Adrenal gland (tissue), 12 donors: ENCODE measurements around the gene ZFP69B. TPM values are rescaled to one million over a fixed set of nuclear protein-coding genes. Genes with fewer than 3 reads are reported as not detected.

Experiments
- DNase-seq, 7 donors: peaks; one replicate each; pipeline ENCODE4 v3.0.0-alpha.2; 2019 to 2020
- H3K27ac ChIP-seq, 5 donors: fragments of 200-600 bp; sonication (generic) in 4 of 5; 1 replicate in 3 of 5; 2 replicates in 2 of 5; pipeline versions ENCODE4 v1.5.1 to v1.8.0; 2016 to 2020; ENCODE audit warnings: mild to moderate bottlenecking in 1 of 5
- H3K27me3 ChIP-seq: fragments of 200-600 bp; 2 replicates; pipeline ENCODE4 v1.8.0; 2021
- H3K36me3 ChIP-seq, 2 donors: fragments of 200-600 bp; replicated peaks in 1 of 2; 1 replicate in 1 of 2; 2 replicates in 1 of 2; pipeline versions ENCODE4 v1.5.1 to v1.8.0; 2018 to 2022
- H3K4me1 ChIP-seq, 2 donors: fragments of 200-600 bp; replicated peaks in 1 of 2; 1 replicate in 1 of 2; 2 replicates in 1 of 2; pipeline versions ENCODE4 v1.5.1 to v1.8.0; 2018 to 2021
- H3K4me3 ChIP-seq, 4 donors: fragments of 200-600 bp; sonication (generic) in 3 of 4; one replicate each; pipeline ENCODE4 v1.5.1; 2016 to 2018
- H3K9me3 ChIP-seq, 3 donors: fragments of 200-600 bp; sonication (generic) in 1 of 3; replicated peaks in 1 of 3; 1 replicate in 2 of 3; 2 replicates in 1 of 3; pipeline versions ENCODE4 v1.5.1 to v1.8.0; 2016 to 2021
- CTCF ChIP-seq, 6 experiments: fragments of 450-650 bp in 4 of 6; fragments of 200-600 bp in 2 of 6; sonication (generic) in 1 of 6; IDR thresholded peaks; 1 replicate in 5 of 6; 2 replicates in 1 of 6; pipeline versions ENCODE4 v1.5.1 to v1.8.0; 2016 to 2021; ENCODE audit warnings: antibody characterized with exemption in 6 of 6, mild to moderate bottlenecking in 2 of 6, moderate library complexity in 1 of 6
- POLR2A ChIP-seq, 2 donors: fragments of 450-650 bp; IDR thresholded peaks; one replicate each; pipeline ENCODE4 v1.6.1; 2017; ENCODE audit warnings: antibody characterized with exemption in 2 of 2, mild to moderate bottlenecking in 2 of 2, moderate library complexity in 1 of 2
- WGBS, 4 donors: extraction: QIAGEN DNeasy Blood & Tissue Kit in 2 of 4; methylation state at CpG; one replicate each; pipeline versions ENCODE4 v1.1.5 to v1.1.7; 2013 to 2017; 5-methylcytosine and 5-hydroxymethylcytosine counted together
- intact Hi-C, 2 donors: fragments of 100-400 bp; cut with DNase I; formaldehyde crosslinking; loops; one replicate each; pipeline versions ENCODE4 v1.14.1 to v1.15.0; 2022 to 2023
- polyA plus RNA-seq, 3 donors: library from polyadenylated mRNA; stranded (reverse); fragments of 200-250 nt in 2 of 3; fragments of 350-450 nt in 1 of 3; fragmentation: Illumina TruSeq in 1 of 3; extraction: RNeasy Lipid Tissue Mini Kit (QIAGEN cat#74804) in 1 of 3; gene quantifications; one replicate each; pipeline ENCODE4 v1.2.3, GENCODE V29; 2013 to 2014
- total RNA-seq, 9 donors: library from RNA; depleted of rRNA in 4 of 9; stranded (reverse); fragments of >200 nt in 4 of 9; fragments of 120-200 nt in 1 of 9; fragmentation: NEBNext Ultra II Directional in 1 of 9; extraction: Animal tissue kit (Norgen Biotek cat#: 25700) in 1 of 9; gene quantifications; one replicate each; pipeline versions ENCODE4 v1.1.0 to v1.2.4, GENCODE V29; 2013 to 2023
- donor health status: healthy with polysubstance abuse.
- donor health status: Bipolar disorder and iron deficiency.
- donor health status: DM: yes; HTN: yes; CAD: no.
- donor health status: DM: no; HTN: no; CAD: no.
- donor health status: DM: no; HTN: no; CAD: no.
- donor health status: DM: yes; HTN: yes; CAD: no.

ZFP69B gene
- total and polyA plus RNA-seq, 12 donors: 0.34 to 2.6 (median 1.3) TPM

GRCh38 chr1:40405812-40406211 is 44.5 kb upstream of the ZFP69B start:
- Histone ChIP-seq H3K9me3 (no peaks in the 10 kb centered on the region), H3K27me3 (no peaks in the 10 kb centered on the region), H3K4me1 (peaks cover 0 to 11% of the 10 kb centered on the region in 2 donors), H3K4me3 (no peak overlapping the region), H3K36me3 (peaks cover 0 to 15% of the 10 kb centered on the region in 2 donors), H3K27ac (no peak overlapping the region)
- WGBS, 4 donors: 64 to 80% (median 72%) methylated on average over 4 of the region's 4 CpGs
- TF ChIP-seq POLR2A (IDR thresholded peaks at IDR 0.05): no peak
- no peak for TF ChIP-seq CTCF (IDR thresholded peaks at IDR 0.05)
- no peak for DNase-seq
- intact Hi-C loops: loop anchor here in 1 of 2 donors (10.0 kb wide), 1 partner anchor 261 kb away; no protein-coding TSS in a partner anchor

GRCh38 chr1:40407453-40407852 is 42.8 kb upstream of the ZFP69B start:
- intact Hi-C loops: loop anchor here in 1 of 2 donors (10.0 kb wide), 1 partner anchor 263 kb away; no protein-coding TSS in a partner anchor
- peaks cover 0 to 15% of the 10 kb centered on the region in 2 donors for H3K36me3 ChIP-seq
- no peaks in the 10 kb centered on the region for H3K27me3 ChIP-seq
- TF ChIP-seq CTCF (IDR thresholded peaks at IDR 0.05) (no peak), POLR2A (IDR thresholded peaks at IDR 0.05) (no peak)
- peaks cover 0 to 11% of the 10 kb centered on the region in 2 donors for H3K4me1 ChIP-seq
- no peak overlapping the region for H3K27ac ChIP-seq
- H3K9me3 ChIP-seq: no peaks in the 10 kb centered on the region
- no peak for DNase-seq
- H3K4me3 ChIP-seq: no peak overlapping the region

- H3K36me3 ChIP-seq: peaks cover 0 to 22% of the 10 kb centered on the region in 2 donors
- no peak for DNase-seq
- peaks cover 0 to 6% of the 10 kb centered on the region in 2 donors for H3K4me1 ChIP-seq
- intact Hi-C loops: loop anchor here in 1 of 2 donors (10.0 kb wide), 1 partner anchor 265 kb away; no protein-coding TSS in a partner anchor
- no peak overlapping the region for H3K27ac ChIP-seq
- no peak for TF ChIP-seq POLR2A (IDR thresholded peaks at IDR 0.05)
- TF ChIP-seq CTCF (IDR thresholded peaks at IDR 0.05): no peak
- no peaks in the 10 kb centered on the region for H3K27me3 ChIP-seq
- 85 to 91% (median 88%) methylated on average over 4 of the region's 4 CpGs for WGBS, 4 donors
- no peak overlapping the region for H3K4me3 ChIP-seq
- no peaks in the 10 kb centered on the region for H3K9me3 ChIP-seq
Observed at GRCh38 chr1:40409467-40409866, 40.8 kb upstream of the ZFP69B start.

GRCh38 chr1:40411294-40411693 is 39.0 kb upstream of the ZFP69B start:
- peak in 1 of 7 donors; percentile 72 for DNase-seq
- no peak for TF ChIP-seq POLR2A (IDR thresholded peaks at IDR 0.05)
- no peak for TF ChIP-seq CTCF (IDR thresholded peaks at IDR 0.05)
- Histone ChIP-seq H3K27ac (no peak overlapping the region), H3K27me3 (no peaks in the 10 kb centered on the region), H3K36me3 (peaks cover 0 to 39% of the 10 kb centered on the region in 2 donors), H3K4me3 (no peak overlapping the region), H3K9me3 (no peaks in the 10 kb centered on the region), H3K4me1 (no peaks in the 10 kb centered on the region)
- intact Hi-C loops: no loop called here
- 72 to 92% (median 87%) methylated on average over 5 of the region's 5 CpGs for WGBS, 4 donors
